Transverse colon (tissue), 4 donors: Measurements from ENCODE around the gene BAG5. TPM values are rescaled to one million over a fixed set of nuclear protein-coding genes. Genes with fewer than 3 reads are reported as not detected.

Experiments used
- DNase-seq: peaks from one replicate; pipeline ENCODE4 v3.0.0-alpha.2; 2019
- H3K27ac ChIP-seq, 4 donors: fragments of 200-600 bp; sonication (generic); 2 replicates each; pipeline ENCODE4 v1.5.1; 2016 to 2018; ENCODE audit warnings: inconsistent platforms in 4 of 4
- H3K27me3 ChIP-seq: fragments of 200-600 bp; sonication (generic); 2 replicates; pipeline ENCODE4 v1.5.1; 2017; ENCODE audit warnings: inconsistent platforms
- H3K36me3 ChIP-seq, 4 donors: fragments of 200-600 bp; sonication (generic); 2 replicates each; pipeline ENCODE4 v1.5.1; 2017 to 2019; ENCODE audit warnings: inconsistent platforms in 4 of 4
- H3K4me1 ChIP-seq, 4 donors: fragments of 200-600 bp; sonication (generic); 2 replicates each; pipeline ENCODE4 v1.5.1; 2017 to 2020; ENCODE audit warnings: inconsistent platforms in 4 of 4
- H3K4me3 ChIP-seq, 4 donors: fragments of 200-600 bp; sonication (generic); 1 replicate in 1 of 4; 2 replicates in 3 of 4; pipeline versions ENCODE4 v1.5.1 to v1.6.1; 2017 to 2019; ENCODE audit warnings: inconsistent platforms in 4 of 4
- H3K9me3 ChIP-seq, 2 donors: fragments of 200-600 bp; sonication (generic); 2 replicates each; pipeline ENCODE4 v1.5.1; 2017 to 2019; ENCODE audit warnings: inconsistent platforms in 2 of 2
- EP300 ChIP-seq: sonication (generic); formaldehyde crosslinking; IDR thresholded peaks from one replicate; pipeline ENCODE4 v1.6.1; 2017; ENCODE audit warnings: antibody characterized with exemption, low read depth
- POLR2A ChIP-seq: fragments of 450-650 bp; IDR thresholded peaks from one replicate; pipeline ENCODE4 v1.6.1; 2016; ENCODE audit warnings: antibody characterized with exemption, mild to moderate bottlenecking, moderate library complexity
- POLR2AphosphoS5 ChIP-seq, 3 donors: sonication (generic); formaldehyde crosslinking; IDR thresholded peaks; one replicate each; pipeline ENCODE4 v1.6.1; 2016; ENCODE audit warnings: antibody characterized with exemption in 3 of 3
- WGBS, 2 donors: methylation state at CpG; one replicate each; pipeline ENCODE4 v1.1.5; 2018; ENCODE audit warnings: low coverage in 1 of 2; 5-methylcytosine and 5-hydroxymethylcytosine counted together
- in situ Hi-C, 4 donors: fragments of 200-750 bp; cut with MboI; loops; one replicate each; pipeline versions ENCODE4 v1.15.0 to v1.15.1; 2017; ENCODE audit warnings: low sequenced_read_pairs in 3 of 4, low pct_ligation_motif_present in 1 of 4, low pct_unique_long_range_greater_than_20kb in 1 of 4
- intact Hi-C: fragments of 100-400 bp; cut with DNase I; formaldehyde crosslinking; loops from one replicate; pipeline ENCODE4 v1.15.1; 2023; ENCODE audit warnings: low total_unique reads
- total RNA-seq, 4 donors: library from RNA; depleted of rRNA; stranded (reverse); fragments of >200 nt; gene quantifications; one replicate each; pipeline ENCODE4 v1.1.0, GENCODE V29; 2016
- TF ChIP-seq, protein P1 (sequence below), 5 experiments: fragments of 200-600 bp in 3 of 5; fragments of 450-650 bp in 2 of 5; sonication (generic) in 3 of 5; IDR thresholded peaks; 1 replicate in 2 of 5; 2 replicates in 3 of 5; pipeline ENCODE4 v1.5.1; 2016 to 2017; ENCODE audit warnings: antibody characterized with exemption in 5 of 5, inconsistent platforms in 3 of 5, mild to moderate bottlenecking in 2 of 5, moderate library complexity in 1 of 5

BAG5 gene
- total RNA-seq, 4 donors from 2014 or later, result 10.8 to 26.3 (median 23.9) TPM

DNA sequence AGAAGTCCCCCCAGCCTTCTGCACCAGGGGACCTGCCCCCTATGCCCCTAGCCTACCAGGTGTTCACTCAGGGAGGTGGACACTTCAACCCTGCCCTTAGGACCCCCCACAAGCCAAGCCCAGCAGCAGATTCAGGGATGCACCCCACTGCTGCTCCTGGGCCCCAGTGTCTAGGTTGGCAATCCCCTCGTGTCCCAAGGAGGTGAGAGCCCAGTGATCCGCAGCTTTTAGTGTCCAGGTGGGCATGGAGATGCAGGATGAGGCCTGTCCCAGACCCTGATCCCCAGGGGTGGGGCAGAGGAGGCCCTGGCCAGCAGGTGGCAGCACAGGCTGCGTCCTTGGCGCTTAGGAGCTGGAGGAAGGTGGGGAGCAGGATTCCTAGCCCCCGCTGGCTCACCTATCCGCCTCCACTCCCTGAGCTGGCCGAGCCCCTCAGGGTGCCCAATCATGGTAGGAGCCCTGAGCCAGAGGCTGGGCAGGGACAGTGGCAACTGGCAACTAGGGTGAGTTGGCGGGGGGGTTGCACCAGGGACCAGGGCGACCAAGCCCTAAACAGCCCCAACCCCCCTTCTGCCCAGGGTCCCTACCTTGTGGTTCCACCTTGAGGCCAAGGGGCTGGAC is 43.9 kb downstream of the BAG5 start:
- in situ Hi-C loops (no loop called here), intact Hi-C loops (loop anchor here (2.0 kb wide), 1 partner anchor 28 kb away; no protein-coding TSS in a partner anchor)
- peak; percentile 80 for DNase-seq
- TF ChIP-seq EP300 (no peak), POLR2AphosphoS5 (IDR thresholded peaks at IDR 0.05) (peak in 2 of 3 donors; percentile 46)
- TF ChIP-seq, protein P1, sequence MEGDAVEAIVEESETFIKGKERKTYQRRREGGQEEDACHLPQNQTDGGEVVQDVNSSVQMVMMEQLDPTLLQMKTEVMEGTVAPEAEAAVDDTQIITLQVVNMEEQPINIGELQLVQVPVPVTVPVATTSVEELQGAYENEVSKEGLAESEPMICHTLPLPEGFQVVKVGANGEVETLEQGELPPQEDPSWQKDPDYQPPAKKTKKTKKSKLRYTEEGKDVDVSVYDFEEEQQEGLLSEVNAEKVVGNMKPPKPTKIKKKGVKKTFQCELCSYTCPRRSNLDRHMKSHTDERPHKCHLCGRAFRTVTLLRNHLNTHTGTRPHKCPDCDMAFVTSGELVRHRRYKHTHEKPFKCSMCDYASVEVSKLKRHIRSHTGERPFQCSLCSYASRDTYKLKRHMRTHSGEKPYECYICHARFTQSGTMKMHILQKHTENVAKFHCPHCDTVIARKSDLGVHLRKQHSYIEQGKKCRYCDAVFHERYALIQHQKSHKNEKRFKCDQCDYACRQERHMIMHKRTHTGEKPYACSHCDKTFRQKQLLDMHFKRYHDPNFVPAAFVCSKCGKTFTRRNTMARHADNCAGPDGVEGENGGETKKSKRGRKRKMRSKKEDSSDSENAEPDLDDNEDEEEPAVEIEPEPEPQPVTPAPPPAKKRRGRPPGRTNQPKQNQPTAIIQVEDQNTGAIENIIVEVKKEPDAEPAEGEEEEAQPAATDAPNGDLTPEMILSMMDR (IDR thresholded peaks at IDR 0.05), result peak; percentile 91 to 97 (median 95)
- Histone ChIP-seq H3K4me3 (no peak overlapping the region), H3K36me3 (peaks cover 0 to 4% (median 0%) of the 10 kb centered on the region in 4 donors), H3K27me3 (peaks cover 10% of the 10 kb centered on the region), H3K4me1 (peaks cover 31 to 54% (median 41%) of the 10 kb centered on the region in 4 donors), H3K9me3 (no peaks in the 10 kb centered on the region), H3K27ac (peak overlapping the region; percentile 89 to 95 (median 92))
- WGBS, 2 donors, result 24% methylated on average over 9 of the region's 9 CpGs; no CpG with 5 or more reads in 1 of the 2 donors

DNA sequence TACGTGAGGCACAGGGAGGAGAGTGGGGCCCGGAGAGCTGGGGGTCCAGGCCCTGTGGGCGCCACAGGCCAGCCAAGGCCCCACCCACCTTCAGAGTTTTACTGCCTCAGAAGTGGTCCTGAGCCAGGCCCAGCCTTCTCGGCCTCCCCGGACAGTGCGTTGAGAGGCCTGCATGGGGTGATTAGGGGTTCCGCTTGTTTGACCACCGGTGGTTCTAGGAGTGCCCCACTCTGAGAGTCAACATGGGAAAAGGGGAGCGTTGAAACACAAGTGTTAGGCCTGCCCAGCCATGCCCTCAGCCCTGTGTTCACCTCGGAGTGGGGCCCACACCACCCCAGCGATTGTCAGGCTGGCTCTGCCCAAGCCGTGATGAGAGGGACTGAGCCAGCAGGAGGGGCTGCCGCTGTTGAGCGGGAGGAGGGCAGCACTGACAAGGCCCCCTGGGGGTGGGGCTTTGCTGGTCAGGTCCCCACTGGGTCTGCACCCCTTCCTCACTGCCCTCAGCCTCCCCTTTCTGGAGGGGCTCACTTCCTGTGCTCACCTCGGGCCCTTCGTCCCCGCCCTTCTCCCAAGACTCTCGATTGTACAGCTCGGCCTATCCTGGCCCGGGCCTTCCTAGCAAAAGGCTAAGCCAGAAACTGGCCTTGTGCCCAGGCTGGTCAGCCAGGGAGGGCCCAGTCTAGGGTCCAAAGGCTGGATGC is 44.6 kb downstream of the BAG5 start:
- peak overlapping the region; percentile 89 to 95 (median 92) for H3K27ac ChIP-seq
- 45 to 67% methylated on average over 3 to 20 of the region's 20 CpGs for WGBS, 2 donors
- no peaks in the 10 kb centered on the region for H3K9me3 ChIP-seq
- no peak overlapping the region for H3K4me3 ChIP-seq
- peaks cover 0 to 4% (median 0%) of the 10 kb centered on the region in 4 donors for H3K36me3 ChIP-seq
- in situ Hi-C loops, result no loop called here
- intact Hi-C loops, result loop anchor here (2.0 kb wide), 1 partner anchor 29 kb away; no protein-coding TSS in a partner anchor
- DNase-seq, result peak; percentile 64
- peak; percentile 15 for TF ChIP-seq POLR2A
- TF ChIP-seq, protein P1 (IDR thresholded peaks at IDR 0.05), result no peak
- peaks cover 31 to 55% (median 39%) of the 10 kb centered on the region in 4 donors for H3K4me1 ChIP-seq
- H3K27me3 ChIP-seq, result peaks cover 7% of the 10 kb centered on the region

DNA sequence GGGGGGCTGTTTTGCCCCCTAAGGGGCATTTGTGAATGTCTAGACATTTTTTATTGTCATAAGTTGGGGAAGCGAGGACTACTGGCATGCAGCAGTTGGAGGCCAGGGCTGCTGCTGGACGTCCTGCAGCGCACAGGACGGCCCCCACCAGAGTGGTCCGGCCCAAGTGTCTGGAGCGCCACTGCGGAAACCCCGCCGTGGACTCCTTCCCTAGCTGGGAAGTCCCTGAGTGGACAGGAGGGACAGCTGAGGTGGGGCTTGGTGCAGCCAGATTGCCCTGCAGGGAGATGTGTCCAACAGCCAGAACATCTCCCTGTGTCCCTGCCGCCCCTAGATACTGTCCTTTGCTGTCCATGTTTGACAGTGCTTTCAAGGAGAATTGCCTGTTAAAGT is 45.3 kb downstream of the BAG5 start:
- in situ Hi-C loops (no loop called here), intact Hi-C loops (no loop called here)
- no peaks in the 10 kb centered on the region for H3K9me3 ChIP-seq
- H3K4me3 ChIP-seq, result no peak overlapping the region
- H3K27me3 ChIP-seq, result peaks cover 5% of the 10 kb centered on the region
- TF ChIP-seq EP300, result no peak
- peak in 1 of 3 donors; percentile 4 for TF ChIP-seq POLR2AphosphoS5 (IDR thresholded peaks at IDR 0.05)
- TF ChIP-seq, protein P1 (IDR thresholded peaks at IDR 0.05), result no peak
- no peak for TF ChIP-seq POLR2A
- H3K4me1 ChIP-seq, result peaks cover 36 to 60% (median 45%) of the 10 kb centered on the region in 4 donors
- peak overlapping the region in 2 of 4 donors; percentile 89 to 93 for H3K27ac ChIP-seq
- H3K36me3 ChIP-seq, result peaks cover 0 to 4% (median 0%) of the 10 kb centered on the region in 4 donors
- WGBS, 2 donors, result 87% methylated on average over 10 of the region's 10 CpGs; no CpG with 5 or more reads in 1 of the 2 donors
- DNase-seq, result no peak

DNA sequence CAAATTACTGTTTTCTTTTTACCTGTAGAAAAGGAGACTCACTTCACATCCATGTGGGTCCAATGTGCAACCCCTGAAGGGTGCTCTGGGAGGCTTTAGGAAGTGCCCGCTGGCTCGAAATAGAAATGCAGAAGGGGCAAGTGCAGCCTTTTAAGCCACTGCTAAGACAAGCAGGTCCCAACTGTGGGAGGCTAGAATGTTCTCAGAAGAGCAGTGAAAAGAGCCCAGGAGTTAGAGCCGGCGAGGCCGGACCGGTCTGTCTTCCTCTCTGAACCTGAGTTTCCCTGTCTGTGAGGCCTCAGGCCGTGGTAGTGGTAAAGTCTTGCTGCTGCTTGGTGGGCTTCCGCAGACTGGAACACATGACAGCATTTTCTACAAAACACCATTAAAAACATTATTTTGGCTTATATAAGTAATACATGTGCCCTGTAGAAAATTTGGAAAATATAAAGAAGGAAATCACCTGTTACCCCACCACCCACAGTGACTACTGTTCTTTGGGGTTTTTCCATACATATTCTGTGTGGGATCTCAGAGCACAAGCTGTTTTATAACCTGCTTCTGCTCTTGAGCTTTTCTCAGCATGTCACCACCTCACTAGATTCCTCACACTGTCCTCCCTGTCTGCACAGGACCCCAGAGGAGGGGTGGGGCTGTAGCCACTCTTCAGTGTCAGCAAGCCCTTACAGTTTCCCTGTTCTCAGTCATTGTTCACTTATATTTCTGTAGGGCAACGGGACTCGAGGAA is 45.9 kb downstream of the BAG5 start:
- DNase-seq, result no peak
- Histone ChIP-seq H3K9me3 (no peaks in the 10 kb centered on the region), H3K36me3 (peaks cover 0 to 4% (median 0%) of the 10 kb centered on the region in 4 donors), H3K4me1 (peaks cover 36 to 58% (median 45%) of the 10 kb centered on the region in 4 donors), H3K4me3 (no peak overlapping the region), H3K27me3 (no peaks in the 10 kb centered on the region), H3K27ac (no peak overlapping the region)
- TF ChIP-seq EP300, result no peak
- TF ChIP-seq POLR2A, result no peak
- TF ChIP-seq POLR2AphosphoS5 (IDR thresholded peaks at IDR 0.05), result no peak
- TF ChIP-seq, protein P1 (IDR thresholded peaks at IDR 0.05), result no peak
- in situ Hi-C loops (no loop called here), intact Hi-C loops (no loop called here)
- 72% methylated on average over 10 of the region's 10 CpGs; no CpG with 5 or more reads in 1 of the 2 donors for WGBS, 2 donors
